LHCN-M2 (cell line): ENCODE results near the gene MFRP. TPM values are rescaled to one million over a fixed set of nuclear protein-coding genes. Genes with fewer than 3 reads are reported as not detected.

Experiments used
- DNase-seq: peaks from one replicate; pipeline ENCODE4 v3.0.0-alpha.2; 2012; ENCODE audit warnings: low read depth
- total RNA-seq: library from RNA; depleted of rRNA; stranded (reverse); fragments of >200 nt; gene quantifications from 2 replicates; pipeline ENCODE4 v1.2.3, GENCODE V29; 2014

The MFRP gene
- total RNA-seq, 1 experiment from 2014 or later, result not detected

- DNase-seq, result no peak
Measured at GRCh38 chr11:119359365-119360214, 13.1 kb upstream of the MFRP start.

- no peak for DNase-seq
Measured at GRCh38 chr11:119357074-119357473, 10.6 kb upstream of the MFRP start.

GRCh38 chr11:119356349-119357031 lies 10.0 kb upstream of the MFRP start:
- no peak for DNase-seq

GRCh38 chr11:119355091-119355843 lies 8.8 kb upstream of the MFRP start:
- no peak for DNase-seq

- no peak for DNase-seq
Measured at GRCh38 chr11:119352857-119353260, 6.4 kb upstream of the MFRP start.

- no peak for DNase-seq
Measured at GRCh38 chr11:119351232-119351631, 4.7 kb upstream of the MFRP start.

GRCh38 chr11:119350302-119350701 lies 3.8 kb upstream of the MFRP start:
- DNase-seq, result no peak

- DNase-seq, result no peak
Measured at GRCh38 chr11:119347940-119348605, 1.6 kb upstream of the MFRP start.

GRCh38 chr11:119347242-119347641 lies 737 bp upstream of the MFRP start:
- DNase-seq, result no peak

GRCh38 chr11:119345685-119346084 lies 820 bp downstream of the MFRP start:
- no peak for DNase-seq

- no peak for DNase-seq
Measured at GRCh38 chr11:119344291-119345010, 2.1 kb downstream of the MFRP start.

- no peak for DNase-seq
Measured at GRCh38 chr11:119343726-119344125, 2.8 kb downstream of the MFRP start.

- DNase-seq, result no peak
Measured at GRCh38 chr11:119342362-119343130, 4.0 kb downstream of the MFRP start.

GRCh38 chr11:119342023-119342300 lies 4.5 kb downstream of the MFRP start:
- DNase-seq, result no peak

- DNase-seq, result no peak
Measured at GRCh38 chr11:119341222-119342022, 5.1 kb downstream of the MFRP start.

- DNase-seq, result peak; percentile 64
Measured at GRCh38 chr11:119340335-119341221, 5.9 kb downstream of the MFRP start, which contains the start of gene C1QTNF5. Gene C1QTNF5, minus strand, starts transcription at chr11:119340883. Its CDS starts 486 bp downstream, at chr11:119340397.

GRCh38 chr11:119339589-119340334 lies 6.7 kb downstream of the MFRP start:
- DNase-seq, result peak; percentile 52
